HG02973 (cell line): ENCODE data around the gene PRR29.

Experiments
- ATAC-seq: cut with Tn5 transposase; IDR thresholded peaks from one replicate; pipeline ENCODE4 v1.9.1; 2021; ENCODE audit warnings: moderate library complexity; ENCODE audit not compliant: unreplicated experiment

PRR29 gene

GRCh38 chr17:64038331-64039105, 40.4 kb downstream of the PRR29 start:
- ATAC-seq = no peak

DNA sequence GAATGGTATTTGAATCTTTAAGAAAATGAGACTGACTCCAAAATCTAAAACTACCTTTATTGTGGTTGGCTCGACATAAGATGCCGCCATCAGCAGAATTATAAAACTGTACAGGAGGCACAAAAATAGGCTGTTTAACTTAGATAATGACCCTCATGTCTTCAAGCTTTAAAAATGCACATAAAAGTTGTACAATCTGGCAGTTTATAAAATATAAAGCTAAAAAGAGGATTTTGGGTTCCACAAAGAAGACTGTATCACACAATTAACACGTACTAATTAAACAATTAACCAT, 40.9 kb downstream of the PRR29 start:
- no peak for ATAC-seq

GRCh38 chr17:64040206-64040605, 42.1 kb downstream of the PRR29 start:
- ATAC-seq = no peak

DNA sequence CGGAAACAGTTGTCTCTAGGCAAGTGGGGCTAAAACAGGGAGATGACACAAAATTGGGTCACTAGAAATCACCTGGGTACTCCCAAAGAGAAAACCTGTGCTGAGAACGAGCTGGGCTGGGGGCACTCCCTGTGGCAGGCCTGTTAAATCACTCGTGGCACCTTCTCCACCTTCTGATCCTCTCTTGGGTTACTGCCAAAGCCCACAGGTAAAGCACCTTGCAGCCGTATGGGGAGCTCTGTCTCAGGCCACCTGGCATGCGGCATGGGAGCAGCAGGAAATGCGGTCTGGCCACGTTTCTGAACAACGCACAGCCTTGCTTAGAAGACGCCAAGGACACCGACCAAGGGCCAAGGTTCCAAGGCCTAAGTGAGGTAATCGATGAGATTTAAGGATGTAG, 43.8 kb downstream of the PRR29 start:
- ATAC-seq = no peak

GRCh38 chr17:64042700-64043485, 44.7 kb downstream of the PRR29 start:
- ATAC-seq = no peak

DNA sequence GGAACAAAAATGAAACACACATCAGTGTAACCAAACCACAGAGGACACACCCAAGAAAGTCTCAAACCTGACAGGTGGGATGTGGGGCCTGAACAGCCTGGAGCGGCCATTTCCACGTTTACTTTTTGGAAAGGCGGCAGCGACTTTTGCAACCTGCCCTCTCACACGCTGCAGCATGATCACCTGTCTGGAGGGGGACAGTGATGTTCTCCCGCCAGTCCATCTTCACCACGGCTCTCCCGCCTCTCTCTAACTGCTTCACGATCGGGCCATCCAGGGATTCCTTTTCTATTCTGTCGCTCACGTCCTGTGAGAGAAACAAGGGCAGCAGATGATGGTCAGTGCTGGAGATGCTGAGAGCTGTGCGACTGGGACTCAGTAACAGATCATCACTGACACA, 47.0 kb downstream of the PRR29 start:
- no peak for ATAC-seq

GRCh38 chr17:64048805-64049204, 50.7 kb downstream of the PRR29 start:
- no peak for ATAC-seq

DNA sequence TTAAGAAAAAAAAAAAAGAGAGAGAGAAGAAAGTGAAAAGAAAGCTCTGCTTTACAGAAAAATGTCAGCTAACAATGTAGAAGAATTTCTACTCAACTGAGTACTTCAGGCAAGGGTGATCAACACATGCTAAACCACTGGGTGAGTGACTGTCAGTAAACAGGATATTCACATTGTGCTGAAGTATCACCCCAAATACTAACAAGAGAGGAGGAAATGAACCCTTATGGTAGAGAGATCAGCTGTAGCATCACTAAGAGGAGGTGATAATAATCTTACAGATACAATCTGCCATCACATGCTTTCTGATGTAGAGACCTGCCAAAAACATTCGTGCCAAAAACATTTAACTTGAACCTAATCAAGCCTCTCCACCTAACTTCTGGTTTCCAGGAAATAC, 53.0 kb downstream of the PRR29 start:
- no peak for ATAC-seq

GRCh38 chr17:64053101-64053500, 55.0 kb downstream of the PRR29 start:
- ATAC-seq = no peak
